ENCODE data around the gene HOXA13. TPM values are rescaled to one million over a fixed set of nuclear protein-coding genes. Genes with fewer than 3 reads are reported as not detected.
A peak's percentile ranks its signal among the peaks of the same experiment; 100 is the strongest.

The HOXA13 gene
- total RNA-seq, 1 experiment from 2014 or later = not detected

- H3K79me1 ChIP-seq (ENCODE audit: insufficient read depth, low read depth, low read length, poor library complexity, severe bottlenecking) = no peaks in the 10 kb centered on the region
- H3K79me2 ChIP-seq (ENCODE audit: insufficient read depth, low read length) = no peaks in the 10 kb centered on the region
- Mint-ChIP-seq H3K9me3 (peaks cover 0 to 19% of the 10 kb centered on the region in 2 experiments; a peak in 2 of 5 replicates), H3K36me3 (ENCODE audit: insufficient read depth in 1 of 3, low read depth in 3 of 3) (peaks cover 0 to 2% (median 0%) of the 10 kb centered on the region in 3 experiments; a peak in 4 of 7 replicates), H3K4me3 (peak overlapping the region in 1 of 2 experiments; percentile 63; a peak in 2 of 5 replicates), H3K27ac (no peak overlapping the region), H3K27me3 (ENCODE audit: low read depth) (peaks cover 100% of the 10 kb centered on the region), H3K4me1 (peaks cover 19 to 48% of the 10 kb centered on the region in 2 experiments)
- H2AK5ac ChIP-seq (ENCODE audit: insufficient read length, low read length) = no peak overlapping the region
- H3K23ac ChIP-seq (ENCODE audit: insufficient read length, low read depth, low read length) = no peak overlapping the region
- H3T11ph ChIP-seq (ENCODE audit: low read length) = no peak overlapping the region
- H3K4me1 ChIP-seq (ENCODE audit: insufficient read depth, low read length) = no peaks in the 10 kb centered on the region
- no CpG with 5 or more reads among the region's 72 CpGs for WGBS (ENCODE audit: extremely low coverage, insufficient read length, low lambda C conversion rate)
- no peak overlapping the region for H3K9ac ChIP-seq (ENCODE audit: extremely low read depth, insufficient read length, low read length)
- no peak overlapping the region for H3K18ac ChIP-seq (ENCODE audit: insufficient read length, low read depth, low read length)
- no peak overlapping the region; the same call in 1 of the 2 replicates for H3K14ac ChIP-seq (ENCODE audit: insufficient read depth, low read length)
- no peak overlapping the region for H3K4me2 ChIP-seq (ENCODE audit: insufficient read depth, insufficient read length, low read length)
- H4K91ac ChIP-seq (ENCODE audit: insufficient read length, low read depth, low read length) = no peak overlapping the region
- no peak overlapping the region for H3K56ac ChIP-seq (ENCODE audit: insufficient read length, low read depth, low read length)
- peak; percentile 55 for DNase-seq
- H2BK20ac ChIP-seq (ENCODE audit: low read depth, low read length, poor library complexity, severe bottlenecking) = no peak overlapping the region
- peaks cover 96% of the 10 kb centered on the region for H3K27me3 ChIP-seq (ENCODE audit: insufficient read depth, low read length)
- TF ChIP-seq CTCF (conservative IDR thresholded peaks at IDR 0.05) = no peak
- H2BK15ac ChIP-seq (ENCODE audit: low read depth, low read length) = no peak overlapping the region
- no peak overlapping the region for H2BK5ac ChIP-seq (ENCODE audit: insufficient read length, low read length)
- no peak overlapping the region for H4K5ac ChIP-seq (ENCODE audit: insufficient read length, low read depth, low read length)
- no peaks in the 10 kb centered on the region for H3K23me2 ChIP-seq (ENCODE audit: insufficient read length, low read depth, low read length, poor library complexity, severe bottlenecking)
- H2AFZ ChIP-seq (ENCODE audit: low read length) = no peak overlapping the region
- H4K20me1 ChIP-seq (ENCODE audit: control insufficient read depth, insufficient read depth, insufficient read length) = no peaks in the 10 kb centered on the region
- no peak overlapping the region for H3K4ac ChIP-seq (ENCODE audit: low read depth, low read length)
- H4K8ac ChIP-seq (replicated peaks; ENCODE audit: insufficient read length, low read depth, low read length) = no peak overlapping the region
- no peak overlapping the region for H2BK12ac ChIP-seq (ENCODE audit: insufficient read length, low read depth, low read length)
- H2BK120ac ChIP-seq (ENCODE audit: low read depth, low read length, poor library complexity, severe bottlenecking) = no peak overlapping the region
- no peaks in the 10 kb centered on the region for H3K9me3 ChIP-seq (ENCODE audit: control insufficient read depth, low read depth, low read length)
- no peak overlapping the region for H3K27ac ChIP-seq (ENCODE audit: insufficient read length, low read depth, low read length)
Measured at GRCh38 chr7:27184337-27185012, 15.4 kb downstream of the HOXA13 start.

All from H9 (cell line).